ENCODE measurements around the gene PYROXD2.

Gene PYROXD2

DNA sequence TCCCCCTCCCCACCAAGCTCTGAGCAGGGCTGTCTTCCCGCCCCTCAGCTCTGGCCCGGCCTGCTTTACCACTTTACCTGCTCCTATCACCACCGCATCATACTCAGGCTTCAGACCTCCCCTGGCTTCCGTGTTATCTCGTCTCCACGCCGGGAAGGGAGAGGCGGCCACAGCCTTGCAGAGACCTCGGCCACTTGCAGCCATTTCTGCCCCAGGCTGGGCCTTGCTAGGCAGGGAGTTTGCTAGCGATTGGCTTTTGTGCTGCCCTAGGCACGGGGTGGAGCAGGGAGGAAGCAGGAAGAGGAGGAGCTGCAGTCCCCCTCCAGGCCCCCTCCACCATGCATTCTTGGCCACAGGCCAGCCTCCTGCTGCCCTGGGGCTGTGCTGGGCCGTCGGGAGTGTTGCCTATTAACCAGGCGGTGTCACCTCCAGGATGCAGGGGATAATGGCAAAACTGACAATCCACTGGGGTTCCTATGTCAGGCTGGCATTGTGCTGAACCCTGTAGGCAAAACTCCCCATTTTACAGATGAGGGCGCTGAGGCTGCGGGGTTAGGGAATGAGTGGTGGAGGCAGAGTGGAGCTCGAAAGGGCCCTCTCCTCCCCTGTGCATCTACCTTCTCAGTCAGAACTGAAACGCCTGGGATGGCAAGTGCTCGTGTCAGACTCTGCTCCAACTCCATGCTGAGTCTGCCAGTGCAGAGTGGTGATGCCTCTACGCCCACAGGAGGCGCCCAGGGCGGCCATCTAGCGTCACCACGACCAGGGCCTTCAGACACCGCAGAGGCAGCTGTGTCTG, at the start of gene PYROXD2:
Gene PYROXD2, minus strand, starts transcription at position 251 of the 799 bp plus-strand sequence. Its CDS starts 47 bp downstream, at position 204.
- DNase-seq, result peak; percentile 46

DNA sequence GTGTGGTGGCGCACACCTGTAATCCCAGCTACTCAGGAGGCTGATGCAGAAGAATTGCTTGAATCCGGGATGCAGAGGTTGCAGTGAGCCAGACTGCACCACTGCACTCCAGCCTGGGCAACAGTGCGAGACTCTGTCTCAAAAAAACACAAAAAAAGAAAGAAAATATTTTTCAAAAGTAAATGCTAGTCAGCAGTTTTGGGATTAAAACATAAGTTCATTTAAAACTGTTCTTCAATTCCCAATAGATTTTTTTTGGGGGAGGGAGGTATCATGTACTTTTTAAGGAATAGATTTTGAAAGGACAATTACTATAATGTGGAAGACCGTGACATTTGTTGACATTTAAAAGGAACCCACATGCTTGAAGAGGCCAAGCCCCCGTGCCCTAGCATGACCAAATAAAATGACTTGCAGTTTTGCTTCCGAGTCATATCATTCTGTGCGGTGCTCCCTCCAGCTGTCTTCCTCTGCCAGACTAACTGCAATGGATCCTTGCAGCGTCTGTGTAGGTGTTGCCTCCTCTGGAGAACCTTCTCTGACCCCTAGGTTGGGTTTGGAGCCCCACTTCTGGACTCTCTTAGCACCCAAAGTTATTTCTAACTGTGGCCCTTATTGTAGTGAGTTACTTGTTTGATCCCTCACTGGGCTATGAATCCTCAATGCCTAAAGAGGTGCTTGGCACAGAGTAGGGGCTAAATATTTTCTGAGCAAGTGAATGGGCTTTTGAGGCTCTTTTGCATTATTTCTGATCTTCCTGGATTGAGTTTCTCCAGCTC, 49.2 kb upstream of the PYROXD2 start:
- DNase-seq, result no peak

DNA sequence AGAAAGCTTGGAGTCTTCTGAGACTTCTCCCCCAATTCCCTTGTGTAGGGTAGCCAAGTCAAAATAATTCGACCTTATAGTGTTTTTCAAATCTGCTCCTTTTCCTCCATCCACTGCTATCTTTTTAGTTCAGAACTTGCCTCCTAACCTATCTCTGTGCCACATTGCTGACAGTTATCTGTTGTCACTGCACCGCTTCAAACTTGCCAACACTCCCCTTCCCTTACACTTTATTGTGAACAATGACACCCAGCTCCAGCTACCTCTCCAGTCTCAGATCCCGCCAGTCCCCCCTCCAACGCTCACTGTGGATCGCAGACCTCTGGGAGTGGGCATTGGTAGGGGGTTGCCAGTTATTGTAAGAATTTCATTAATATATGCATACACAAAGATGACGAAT, 48.0 kb upstream of the PYROXD2 start:
- DNase-seq, result no peak

DNA sequence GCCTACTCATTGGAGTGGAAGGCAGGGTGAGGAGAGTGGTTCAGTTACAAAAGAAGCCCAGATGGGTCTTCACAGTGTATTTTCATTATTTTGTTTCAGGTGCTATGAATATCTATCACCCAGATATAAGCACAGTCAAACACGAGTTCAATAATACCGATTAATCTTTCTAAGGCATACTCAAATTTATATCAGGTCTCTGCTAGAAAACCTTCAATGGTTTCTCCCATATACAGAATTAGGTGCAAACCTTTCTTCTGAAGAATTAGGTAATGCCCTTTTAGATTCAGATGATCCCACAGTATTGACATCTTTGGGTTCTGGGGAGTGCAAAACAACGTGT, 46.5 kb upstream of the PYROXD2 start:
- no peak for DNase-seq

DNA sequence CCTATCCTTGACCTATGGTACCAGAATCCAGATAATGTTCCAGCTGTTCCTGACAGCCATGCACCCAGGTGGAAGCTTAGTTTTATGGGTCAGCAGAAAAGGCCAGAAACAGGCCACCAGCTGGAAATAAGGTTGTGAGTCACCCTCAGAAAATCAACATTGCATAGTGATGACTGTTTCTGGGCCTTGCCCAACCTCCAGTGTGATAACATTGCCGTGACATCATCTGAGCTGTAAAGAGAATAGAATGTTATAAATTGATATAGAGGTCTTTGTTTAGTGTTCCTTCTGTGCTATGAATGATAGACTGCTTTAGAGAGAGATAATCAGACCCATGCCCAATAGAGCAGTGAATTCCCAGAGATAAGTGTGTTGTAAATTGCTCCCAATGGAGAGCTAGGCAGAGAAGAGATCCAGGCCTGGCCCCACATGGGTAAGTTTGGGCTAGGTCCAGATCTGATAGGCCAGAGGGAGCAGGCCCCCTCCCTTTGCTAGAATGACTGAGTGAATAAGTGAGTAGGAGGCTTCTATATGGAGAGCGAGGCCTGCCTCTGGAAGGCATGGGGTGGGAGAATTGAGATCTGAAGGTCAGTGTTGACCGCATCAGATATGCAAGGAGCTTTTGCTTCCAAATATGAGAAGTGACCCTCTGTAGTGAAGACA, 46.0 kb upstream of the PYROXD2 start:
- DNase-seq, result no peak

DNA sequence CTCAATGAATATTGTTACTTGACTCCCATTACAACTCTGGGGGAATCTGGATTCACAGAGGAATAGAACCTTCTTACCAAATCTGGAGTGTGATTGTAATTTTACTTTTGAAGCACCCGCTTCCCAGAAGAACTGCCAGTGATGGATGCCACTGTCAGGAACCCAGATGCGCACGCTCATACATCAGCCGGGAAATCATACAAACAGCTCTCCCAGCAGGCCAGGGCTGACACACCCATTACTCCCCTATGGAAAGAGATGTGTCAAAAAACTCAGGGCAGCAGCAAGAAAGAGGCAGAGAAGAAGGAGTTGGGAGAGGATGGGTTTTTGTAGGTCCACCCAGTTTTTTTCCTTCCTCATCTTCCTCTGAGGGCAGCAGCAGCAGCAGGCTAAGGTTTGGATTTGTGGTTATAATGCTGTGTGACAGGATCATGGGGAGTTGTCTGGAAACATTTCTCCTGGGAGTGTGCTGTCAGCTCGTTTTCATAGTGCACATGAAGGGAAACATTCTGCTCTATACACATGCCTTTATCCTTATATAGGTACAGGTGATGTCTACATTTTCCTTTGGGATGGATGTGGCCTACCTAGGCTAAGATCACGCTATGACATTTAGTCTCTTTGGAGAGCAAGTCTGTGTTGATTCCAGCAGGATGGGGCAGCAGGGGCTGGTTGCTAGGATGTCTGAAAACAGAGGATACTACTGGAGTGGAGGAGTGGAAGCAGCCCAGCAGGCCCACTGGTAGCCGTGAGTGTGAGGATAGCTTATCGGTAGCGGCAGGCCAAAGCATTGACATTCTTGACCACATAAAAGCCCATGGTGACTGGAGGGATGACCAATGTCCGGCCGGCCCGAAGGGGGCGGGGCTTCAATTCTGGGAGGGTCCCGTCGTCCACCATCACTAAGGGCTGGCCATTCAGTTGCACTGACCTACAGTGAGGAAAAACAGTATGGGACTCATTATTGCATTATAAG, 44.1 kb upstream of the PYROXD2 start:
- no peak for DNase-seq

DNA sequence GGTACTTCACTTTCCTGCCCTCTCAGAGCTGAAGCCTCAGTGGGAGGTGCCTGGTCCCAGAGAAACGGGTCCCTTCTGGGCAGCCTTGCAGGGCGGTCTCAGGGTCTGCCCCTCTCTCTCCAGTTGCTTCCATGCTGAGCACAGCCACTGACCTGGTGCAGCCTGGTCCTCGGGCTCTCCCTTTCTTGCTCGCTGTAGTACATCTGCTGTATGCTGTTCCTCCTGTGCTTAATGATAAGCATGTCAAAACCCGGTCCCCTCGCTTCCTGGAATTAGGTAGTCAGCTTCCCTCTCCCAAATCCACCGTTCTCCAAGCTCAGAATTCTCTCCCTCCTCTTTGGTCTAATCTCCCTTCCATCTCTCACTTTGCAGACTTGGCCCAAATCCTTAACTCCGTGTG, 42.7 kb upstream of the PYROXD2 start:
- no peak for DNase-seq

DNA sequence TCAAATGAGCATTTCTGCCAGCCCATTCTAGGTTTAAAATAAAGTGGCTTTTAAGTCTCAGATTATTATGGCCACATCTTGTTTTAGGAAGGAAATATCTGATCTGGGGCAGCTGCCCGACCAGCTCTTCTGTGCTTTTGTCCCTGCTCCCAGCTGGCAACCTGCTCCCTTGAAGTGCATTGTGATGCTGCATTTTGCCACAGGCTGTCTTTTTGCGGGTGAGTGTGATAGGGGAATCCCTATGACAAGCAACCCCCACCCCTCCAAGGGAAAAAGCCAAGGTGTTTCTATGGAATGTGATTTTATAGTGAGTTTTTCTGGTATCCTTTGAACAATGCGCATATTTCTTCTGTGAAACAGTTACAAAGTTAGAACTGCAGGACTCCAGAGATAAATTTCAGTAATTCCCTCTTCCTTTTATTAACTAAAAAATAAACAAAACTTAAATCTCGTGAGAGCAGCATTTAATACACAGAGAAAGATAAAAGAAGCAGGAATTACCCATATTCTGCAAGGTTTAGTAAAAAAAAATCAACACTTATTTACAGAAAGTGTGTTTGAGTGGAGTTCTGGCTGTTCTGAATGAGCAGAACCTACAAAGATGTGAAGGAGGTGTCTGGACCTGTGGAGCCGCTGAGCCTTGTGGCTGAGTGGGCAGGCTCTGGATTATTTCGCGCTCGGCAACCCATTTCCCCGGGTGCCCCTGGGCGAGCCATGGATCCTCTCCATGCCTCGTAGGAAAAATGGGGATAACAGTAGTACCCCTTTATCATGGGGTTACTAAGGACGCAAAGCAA, 41.9 kb upstream of the PYROXD2 start:
- no peak for DNase-seq

DNA sequence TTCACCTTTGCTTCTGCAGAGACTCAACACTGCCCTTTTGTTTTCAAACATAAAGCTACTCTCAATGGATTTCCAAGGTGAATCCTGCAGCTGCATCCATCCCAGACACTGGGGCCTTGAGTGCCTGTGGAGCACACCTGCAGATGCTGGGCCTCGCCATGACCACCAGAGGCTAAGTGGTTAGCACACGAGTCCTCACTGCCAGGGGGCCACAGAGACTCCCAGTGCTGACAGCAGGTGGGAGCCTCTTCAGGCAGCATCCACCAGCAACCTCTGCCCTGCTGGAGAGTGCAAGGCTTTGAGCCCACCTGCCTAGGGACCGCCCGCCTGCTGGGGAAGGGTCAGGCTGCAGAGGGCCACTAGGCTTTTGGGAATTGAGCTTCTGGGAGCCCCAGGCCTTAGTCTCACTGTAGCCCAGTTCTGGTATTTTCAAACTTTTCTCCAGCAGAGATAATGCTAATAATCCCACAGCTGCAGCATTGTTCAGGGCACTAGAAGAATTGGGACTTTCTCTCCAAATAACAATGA, 41.1 kb upstream of the PYROXD2 start:
- DNase-seq, result no peak

DNA sequence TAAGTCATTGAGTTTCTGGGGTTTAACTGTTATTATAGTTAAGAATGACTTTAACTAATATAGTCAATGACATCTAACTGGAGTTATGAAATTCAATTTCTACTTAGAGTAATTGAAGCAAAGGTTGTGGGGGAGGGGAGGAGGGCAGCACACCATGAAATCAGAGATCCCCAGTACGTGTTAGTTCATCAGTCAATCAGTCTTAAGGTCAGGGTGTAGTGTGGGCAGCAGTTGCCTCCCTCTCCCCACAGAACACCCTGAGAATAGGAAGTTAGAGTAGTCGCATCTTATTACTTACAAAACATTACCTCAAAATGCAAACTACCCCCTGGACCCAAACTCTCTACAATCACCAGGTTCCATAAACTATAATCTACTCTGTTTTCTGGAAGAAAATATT, 38.7 kb upstream of the PYROXD2 start:
- no peak for DNase-seq

DNA sequence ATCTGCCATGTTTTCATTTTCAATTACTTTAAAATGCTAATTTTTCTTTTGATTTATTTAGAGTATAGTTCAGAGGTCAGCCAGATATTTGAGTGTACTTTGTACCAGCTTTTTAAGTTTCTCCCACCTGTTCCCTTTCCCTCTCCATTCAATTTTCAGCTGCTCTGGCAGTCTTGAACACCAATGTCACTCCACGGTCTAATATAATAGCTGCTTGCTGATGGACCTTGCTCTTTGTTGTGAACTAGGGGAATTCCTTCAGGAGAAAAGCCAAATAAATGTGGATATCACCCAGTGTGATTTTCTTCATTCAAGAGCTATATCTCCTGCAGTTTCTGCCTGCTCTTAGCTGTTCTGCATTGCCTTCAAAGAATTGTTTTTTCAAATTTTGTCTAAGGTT, 35.6 kb upstream of the PYROXD2 start:
- DNase-seq, result no peak

DNA sequence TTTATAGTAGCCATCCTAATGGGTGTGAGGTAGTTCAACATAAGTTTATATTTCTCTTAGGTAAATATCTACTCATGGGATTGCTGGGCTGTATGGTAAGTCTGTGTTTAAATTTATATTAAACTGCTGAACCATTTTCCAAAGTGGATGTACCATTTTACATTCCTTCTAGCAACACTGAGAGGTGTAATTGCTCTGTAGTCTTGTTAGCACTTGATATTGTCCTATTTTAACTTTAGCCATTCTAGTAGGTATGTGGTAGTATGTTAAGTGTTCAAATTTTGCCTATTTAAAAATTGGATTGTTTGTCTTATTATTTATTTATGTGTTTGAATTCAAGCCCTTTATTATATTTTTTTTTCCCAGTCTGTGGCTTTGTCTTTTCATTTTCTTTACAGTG, 34.3 kb upstream of the PYROXD2 start:
- no peak for DNase-seq

DNA sequence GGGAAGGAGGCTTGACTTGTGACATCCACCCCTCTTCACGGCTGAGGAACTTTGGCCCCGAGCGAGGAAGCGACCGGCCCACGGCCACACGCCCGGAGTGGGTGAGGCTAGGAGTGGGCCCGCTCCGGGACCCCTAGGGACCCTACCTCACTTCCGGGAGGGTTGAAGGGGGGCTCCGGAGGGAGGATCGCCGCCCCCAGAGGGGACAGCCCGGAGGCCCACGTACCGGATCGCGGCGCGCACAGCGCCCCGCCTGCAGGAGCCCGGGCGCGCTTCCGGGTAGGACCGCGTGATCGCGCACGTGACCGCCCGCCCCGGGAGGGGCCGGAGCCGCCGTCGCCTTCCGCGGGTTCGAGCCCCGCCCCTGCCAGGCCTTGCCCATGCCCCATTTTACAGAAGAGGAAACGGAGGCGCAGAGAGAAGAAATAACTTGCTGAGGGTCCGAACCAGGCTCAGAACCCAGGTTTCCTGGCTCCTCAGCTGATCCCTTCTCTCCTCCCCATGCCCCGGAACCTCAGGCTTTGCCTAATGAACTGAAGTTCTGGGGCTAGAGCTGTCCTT, 31.8 kb upstream of the PYROXD2 start, which contains the start of gene HPS1:
Gene HPS1, minus strand, starts transcription at position 275 of the 561 bp plus-strand sequence. CDS start 3,695 bp downstream, outside the sequence.
- DNase-seq, result peak; percentile 82

DNA sequence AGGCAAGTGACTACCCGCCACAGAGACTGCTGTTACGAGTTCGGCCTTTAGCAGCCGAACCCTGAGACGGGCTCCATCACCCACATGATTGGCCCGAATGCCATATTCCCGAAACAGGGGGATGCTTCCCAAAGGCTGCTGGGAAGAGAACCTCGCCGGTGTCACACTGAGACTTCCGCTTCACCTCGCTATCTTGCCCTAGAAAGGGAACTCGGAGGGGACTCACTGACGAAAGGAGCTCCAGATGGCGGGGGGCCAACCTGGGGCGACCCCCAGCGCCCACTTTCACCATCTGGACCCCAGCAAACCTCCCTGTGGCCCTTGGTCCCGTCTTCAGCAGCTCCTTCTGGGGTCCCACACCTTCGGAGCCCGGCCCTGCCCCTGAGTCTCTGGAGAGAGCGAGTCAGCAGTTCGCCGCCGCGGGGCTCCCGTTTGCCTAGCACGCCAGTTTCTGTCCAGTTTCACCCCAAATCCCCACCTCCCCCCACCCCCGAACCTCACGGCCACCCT, 31.2 kb upstream of the PYROXD2 start:
- no peak for DNase-seq

DNA sequence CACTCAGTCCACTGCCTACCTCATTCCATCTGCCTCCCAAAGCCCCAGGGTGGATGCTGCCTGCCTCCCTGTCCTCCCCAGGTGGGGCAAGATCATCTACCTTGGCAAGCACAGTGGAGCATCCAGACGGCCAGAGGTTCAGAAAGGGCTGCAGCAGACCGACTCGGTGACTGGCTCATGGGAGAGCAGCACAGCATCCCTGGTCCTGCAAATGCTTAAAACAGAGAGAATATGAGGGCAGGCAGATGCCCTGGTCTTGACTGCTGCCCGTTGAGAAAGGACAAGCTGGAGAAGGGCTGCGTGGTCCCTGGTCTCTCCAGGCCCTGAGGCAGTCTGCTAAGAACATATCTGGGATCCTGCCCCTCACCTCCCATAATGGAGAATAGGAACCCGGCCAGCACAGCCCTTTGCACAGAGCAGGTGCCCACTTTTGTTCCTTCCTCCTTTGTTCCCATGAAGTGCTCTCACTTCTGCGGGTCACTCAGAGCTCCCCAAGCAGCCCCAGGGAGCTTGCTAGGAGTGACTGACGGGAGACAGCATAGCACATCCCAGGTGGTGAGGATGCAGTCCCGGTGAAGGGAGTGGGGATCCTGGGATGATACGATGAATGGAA, 30.3 kb upstream of the PYROXD2 start:
- no peak for DNase-seq

DNA sequence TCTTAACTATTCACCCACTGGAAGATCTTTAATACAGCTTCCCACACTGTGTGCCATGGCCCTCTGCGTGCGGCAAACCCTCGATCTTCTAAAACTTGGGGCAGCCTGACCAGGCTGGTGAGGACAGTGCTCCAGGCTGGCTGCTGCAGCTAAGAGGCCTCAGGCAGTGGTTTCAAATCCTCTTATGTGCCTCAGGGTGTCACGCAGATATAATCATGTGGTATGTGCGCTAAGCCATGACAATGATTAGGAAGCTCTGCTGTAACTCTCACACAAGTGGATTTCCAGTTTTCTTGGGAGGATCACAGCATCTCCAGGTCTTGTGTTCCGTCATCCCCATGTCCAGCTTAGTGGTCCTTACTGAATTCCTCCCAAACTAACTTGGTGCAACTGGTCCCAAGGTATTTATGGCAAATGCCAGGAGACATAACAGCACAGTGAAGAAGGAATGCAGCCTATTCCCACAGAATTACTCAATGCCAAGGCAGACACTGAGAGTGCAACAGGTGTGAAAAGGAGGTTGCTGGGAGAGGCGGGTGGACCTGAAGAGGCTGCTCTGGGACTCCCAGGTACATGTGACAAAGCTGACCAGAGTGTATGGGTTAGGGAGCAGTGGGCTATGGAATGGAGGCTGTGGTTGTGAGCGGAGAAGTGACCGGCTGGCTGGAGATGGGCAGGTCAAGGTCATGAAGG, 29.5 kb upstream of the PYROXD2 start:
- no peak for DNase-seq

DNA sequence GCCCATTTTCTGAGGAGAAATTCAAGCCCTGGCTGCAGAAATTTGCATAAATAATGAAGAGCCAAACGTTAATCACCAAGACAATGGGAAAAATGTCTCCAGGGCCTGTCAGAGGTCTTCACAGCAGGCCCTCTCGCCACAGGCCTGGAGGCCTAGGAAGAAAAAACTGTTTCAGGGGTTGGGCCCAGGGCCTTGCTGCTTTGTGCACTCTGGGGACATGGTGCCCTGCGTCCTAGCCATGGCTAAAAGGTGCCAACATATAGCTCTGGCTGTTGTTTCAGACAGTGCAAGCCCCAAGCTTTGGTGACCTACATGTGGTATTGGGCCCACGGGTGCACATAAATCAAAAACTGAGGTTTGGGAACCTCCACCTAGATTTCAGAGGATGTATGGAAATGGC, 23.7 kb upstream of the PYROXD2 start:
- DNase-seq, result no peak

DNA sequence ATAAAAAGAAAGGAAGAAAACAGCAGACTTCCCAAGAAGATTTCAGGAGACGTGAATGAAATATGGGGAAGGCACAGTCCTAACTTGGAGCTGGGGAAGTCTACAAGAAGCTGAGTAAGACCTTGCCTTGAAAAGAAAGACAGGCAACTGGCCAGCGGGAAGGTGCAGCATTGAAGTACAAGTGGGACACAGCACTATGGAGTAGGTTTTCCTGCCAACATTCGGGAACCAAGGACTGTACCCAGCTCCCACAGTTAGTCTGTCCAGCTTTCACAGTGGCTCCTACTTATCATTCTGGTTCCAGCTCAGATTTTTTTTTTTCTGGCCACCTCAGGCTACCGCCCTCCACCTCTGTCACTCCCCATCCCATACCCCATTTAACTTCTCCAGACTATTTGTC, 21.7 kb upstream of the PYROXD2 start:
- no peak for DNase-seq

DNA sequence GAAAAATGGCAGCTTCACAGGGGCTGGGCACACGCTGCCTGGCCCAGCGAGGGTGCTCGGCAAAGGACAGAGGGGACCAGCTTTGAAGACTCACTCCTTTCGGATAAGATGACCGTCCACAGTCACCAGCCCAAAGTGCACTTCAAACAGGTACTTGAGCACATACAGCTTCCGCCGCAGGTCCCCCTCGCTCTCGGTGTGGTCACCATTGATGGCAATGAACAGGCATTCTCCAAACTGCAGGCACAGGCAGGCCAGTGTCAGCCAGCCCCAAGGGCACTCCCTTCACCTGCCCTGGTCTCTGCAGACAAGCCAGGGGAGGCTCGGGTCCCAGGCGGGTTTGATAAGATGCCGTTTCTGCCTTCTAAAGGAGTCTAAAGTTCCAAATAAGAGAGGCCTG, 20.2 kb upstream of the PYROXD2 start:
- DNase-seq, result no peak
